ENCODE measurements around the gene PPP1R1A.

PPP1R1A gene

GRCh38 chr12:54603173-54603814 lies 14.8 kb upstream of the PPP1R1A start:
- Histone ChIP-seq H3K27ac (replicated peaks; ENCODE audit: low read length) (no peak overlapping the region), H3K4ac (ENCODE audit: low read length) (no peak overlapping the region), H3K36me3 (replicated peaks in 1 of 2; ENCODE audit: control insufficient read depth in 2 of 2, insufficient read depth in 2 of 2, low read length in 2 of 2) (no peaks in the 10 kb centered on the region), H3K4me3 (ENCODE audit: low read length in 2 of 2) (no peak overlapping the region), H2BK12ac (ENCODE audit: low read length) (no peak overlapping the region), H3K79me1 (ENCODE audit: low read depth, low read length) (no peaks in the 10 kb centered on the region), H3K9me3 (replicated peaks in 1 of 2; ENCODE audit: control insufficient read depth in 2 of 2, insufficient read depth in 1 of 2, low read depth in 1 of 2, low read length in 2 of 2) (no peaks in the 10 kb centered on the region), H2AFZ (ENCODE audit: low read length) (no peak overlapping the region), H3K14ac (ENCODE audit: low read length) (no peak overlapping the region), H3K4me2 (ENCODE audit: insufficient read depth, low read length, poor library complexity, severe bottlenecking) (no peak overlapping the region), H3K27me3 (ENCODE audit: control insufficient read depth in 3 of 3, insufficient read depth in 3 of 3, low read depth in 1 of 3, low read length in 3 of 3) (no peaks in the 10 kb centered on the region), H3K9ac (ENCODE audit: low read depth, low read length, poor library complexity) (no peak overlapping the region), H2BK5ac (ENCODE audit: low read length) (no peak overlapping the region), H4K91ac (ENCODE audit: low read depth, low read length, poor library complexity) (no peak overlapping the region), H3K18ac (ENCODE audit: low read length) (no peak overlapping the region), H2BK15ac (ENCODE audit: low read length) (no peak overlapping the region), H2BK120ac (ENCODE audit: low read depth, low read length) (no peak overlapping the region), H4K8ac (ENCODE audit: low read depth, low read length) (no peak overlapping the region), H3K23ac (ENCODE audit: low read depth, low read length, poor library complexity) (no peak overlapping the region), H2AK5ac (ENCODE audit: low read depth, low read length) (no peak overlapping the region), H3K4me1 (ENCODE audit: control insufficient read depth in 2 of 2, insufficient read depth in 1 of 2, low read depth in 1 of 2, low read length in 2 of 2) (peaks cover 0 to 1% of the 10 kb centered on the region in 2 donors)
- DNase-seq (ENCODE audit: low spot score), result peak; percentile 52
- no CpG with 5 or more reads among the region's 8 CpGs for WGBS, 2 donors (ENCODE audit: extremely low coverage in 2 of 2, insufficient read length in 2 of 2, insufficient replicate concordance in 1 of 2)

DNA sequence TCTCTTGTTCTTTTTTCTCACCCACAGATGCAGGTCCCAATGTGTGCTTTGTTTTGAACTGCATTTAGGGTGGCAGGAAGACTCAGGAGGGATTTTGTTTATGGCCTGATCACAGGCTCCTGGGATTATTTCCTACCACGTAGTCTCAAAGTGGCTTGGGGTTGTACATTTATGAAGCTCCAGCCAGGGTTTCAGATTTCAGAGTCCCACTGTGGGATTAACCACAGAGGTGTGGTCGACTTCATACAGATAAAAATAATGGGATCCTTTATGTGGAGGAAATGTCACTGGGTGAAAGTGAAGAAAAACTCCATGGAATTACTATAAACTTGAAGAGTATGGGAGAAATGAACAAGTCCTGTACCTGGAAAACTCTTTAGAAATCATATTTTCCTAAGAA lies 14.2 kb upstream of the PPP1R1A start:
- no CpG with 5 or more reads among the region's 2 CpGs for WGBS, 2 donors (ENCODE audit: extremely low coverage in 2 of 2, insufficient read length in 2 of 2, insufficient replicate concordance in 1 of 2)

GRCh38 chr12:54601841-54602240 lies 13.4 kb upstream of the PPP1R1A start:
- no CpG with 5 or more reads among the region's 4 CpGs for WGBS, 2 donors (ENCODE audit: extremely low coverage in 2 of 2, insufficient read length in 2 of 2, insufficient replicate concordance in 1 of 2)
- Histone ChIP-seq H3K79me1 (ENCODE audit: low read depth, low read length) (no peaks in the 10 kb centered on the region), H3K4me3 (ENCODE audit: low read length in 2 of 2) (no peak overlapping the region), H2AK5ac (ENCODE audit: low read depth, low read length) (no peak overlapping the region), H3K18ac (ENCODE audit: low read length) (no peak overlapping the region), H3K4me1 (ENCODE audit: control insufficient read depth in 2 of 2, insufficient read depth in 1 of 2, low read depth in 1 of 2, low read length in 2 of 2) (peaks cover 0 to 1% of the 10 kb centered on the region in 2 donors), H2BK15ac (ENCODE audit: low read length) (no peak overlapping the region), H2AFZ (ENCODE audit: low read length) (no peak overlapping the region), H3K9ac (ENCODE audit: low read depth, low read length, poor library complexity) (no peak overlapping the region), H4K8ac (ENCODE audit: low read depth, low read length) (no peak overlapping the region), H3K4ac (ENCODE audit: low read length) (no peak overlapping the region), H3K27ac (replicated peaks; ENCODE audit: low read length) (no peak overlapping the region), H3K4me2 (ENCODE audit: insufficient read depth, low read length, poor library complexity, severe bottlenecking) (no peak overlapping the region), H3K9me3 (replicated peaks in 1 of 2; ENCODE audit: control insufficient read depth in 2 of 2, insufficient read depth in 1 of 2, low read depth in 1 of 2, low read length in 2 of 2) (no peaks in the 10 kb centered on the region), H2BK12ac (ENCODE audit: low read length) (no peak overlapping the region), H3K23ac (ENCODE audit: low read depth, low read length, poor library complexity) (no peak overlapping the region), H3K27me3 (ENCODE audit: control insufficient read depth in 3 of 3, insufficient read depth in 3 of 3, low read depth in 1 of 3, low read length in 3 of 3) (no peaks in the 10 kb centered on the region), H4K91ac (ENCODE audit: low read depth, low read length, poor library complexity) (no peak overlapping the region), H3K14ac (ENCODE audit: low read length) (no peak overlapping the region), H2BK5ac (ENCODE audit: low read length) (no peak overlapping the region), H3K36me3 (replicated peaks in 1 of 2; ENCODE audit: control insufficient read depth in 2 of 2, insufficient read depth in 2 of 2, low read length in 2 of 2) (no peaks in the 10 kb centered on the region), H2BK120ac (ENCODE audit: low read depth, low read length) (no peak overlapping the region)
- DNase-seq (ENCODE audit: low spot score), result no peak

More for the DNA sequence above, 14.2 kb upstream of the PPP1R1A start:
- no peak overlapping the region for H2BK120ac ChIP-seq (ENCODE audit: low read depth, low read length)
- no peak overlapping the region for H2BK5ac ChIP-seq (ENCODE audit: low read length)
- no peaks in the 10 kb centered on the region for H3K27me3 ChIP-seq (ENCODE audit: control insufficient read depth in 3 of 3, insufficient read depth in 3 of 3, low read depth in 1 of 3, low read length in 3 of 3)
- no peak overlapping the region for H2AK5ac ChIP-seq (ENCODE audit: low read depth, low read length)
- no peak overlapping the region for H3K4ac ChIP-seq (ENCODE audit: low read length)
- H4K8ac ChIP-seq (ENCODE audit: low read depth, low read length), result no peak overlapping the region
- no peak overlapping the region for H3K14ac ChIP-seq (ENCODE audit: low read length)
- no peak for DNase-seq (ENCODE audit: low spot score)
- H3K4me2 ChIP-seq (ENCODE audit: insufficient read depth, low read length, poor library complexity, severe bottlenecking), result no peak overlapping the region
- no peaks in the 10 kb centered on the region for H3K79me1 ChIP-seq (ENCODE audit: low read depth, low read length)
- H3K23ac ChIP-seq (ENCODE audit: low read depth, low read length, poor library complexity), result no peak overlapping the region
- H3K4me1 ChIP-seq (ENCODE audit: control insufficient read depth in 2 of 2, insufficient read depth in 1 of 2, low read depth in 1 of 2, low read length in 2 of 2), result peaks cover 0 to 1% of the 10 kb centered on the region in 2 donors
- no peak overlapping the region for H3K27ac ChIP-seq (replicated peaks; ENCODE audit: low read length)
- no peak overlapping the region for H3K9ac ChIP-seq (ENCODE audit: low read depth, low read length, poor library complexity)
- H2BK15ac ChIP-seq (ENCODE audit: low read length), result no peak overlapping the region
- no peak overlapping the region for H2BK12ac ChIP-seq (ENCODE audit: low read length)
- H2AFZ ChIP-seq (ENCODE audit: low read length), result no peak overlapping the region
- H3K9me3 ChIP-seq (replicated peaks in 1 of 2; ENCODE audit: control insufficient read depth in 2 of 2, insufficient read depth in 1 of 2, low read depth in 1 of 2, low read length in 2 of 2), result no peaks in the 10 kb centered on the region
- H4K91ac ChIP-seq (ENCODE audit: low read depth, low read length, poor library complexity), result no peak overlapping the region
- H3K4me3 ChIP-seq (ENCODE audit: low read length in 2 of 2), result no peak overlapping the region
- H3K18ac ChIP-seq (ENCODE audit: low read length), result no peak overlapping the region
- H3K36me3 ChIP-seq (replicated peaks in 1 of 2; ENCODE audit: control insufficient read depth in 2 of 2, insufficient read depth in 2 of 2, low read length in 2 of 2), result no peaks in the 10 kb centered on the region

DNA sequence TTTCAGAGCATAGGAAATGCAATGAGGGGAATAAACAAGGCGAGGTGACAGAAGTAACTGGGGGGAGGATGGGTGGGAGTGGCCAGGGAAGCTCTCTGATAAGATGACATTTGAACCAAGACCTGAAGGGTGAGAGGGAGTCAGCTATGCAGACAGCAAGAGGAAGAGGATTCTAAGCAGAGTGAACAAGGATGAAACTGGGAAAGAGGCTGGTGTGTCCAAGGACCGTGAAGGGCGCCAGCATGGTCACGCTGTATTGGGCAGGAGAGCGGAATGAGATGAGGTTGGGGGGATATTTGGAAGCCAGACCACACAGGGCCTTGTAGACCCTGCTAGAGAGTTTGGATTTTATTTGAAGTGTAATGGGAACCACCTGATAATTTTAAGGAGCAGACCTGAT lies 10.5 kb upstream of the PPP1R1A start:
- Histone ChIP-seq H2AK5ac (ENCODE audit: low read depth, low read length) (no peak overlapping the region), H3K9ac (ENCODE audit: low read depth, low read length, poor library complexity) (no peak overlapping the region), H3K4me1 (ENCODE audit: control insufficient read depth in 2 of 2, insufficient read depth in 1 of 2, low read depth in 1 of 2, low read length in 2 of 2) (peaks cover 0 to 1% of the 10 kb centered on the region in 2 donors), H4K91ac (ENCODE audit: low read depth, low read length, poor library complexity) (no peak overlapping the region), H3K18ac (ENCODE audit: low read length) (no peak overlapping the region), H3K27me3 (ENCODE audit: control insufficient read depth in 3 of 3, insufficient read depth in 3 of 3, low read depth in 1 of 3, low read length in 3 of 3) (no peaks in the 10 kb centered on the region), H4K8ac (ENCODE audit: low read depth, low read length) (no peak overlapping the region), H3K4me2 (ENCODE audit: insufficient read depth, low read length, poor library complexity, severe bottlenecking) (no peak overlapping the region), H2AFZ (ENCODE audit: low read length) (no peak overlapping the region), H3K4me3 (ENCODE audit: low read length in 2 of 2) (no peak overlapping the region), H3K36me3 (replicated peaks in 1 of 2; ENCODE audit: control insufficient read depth in 2 of 2, insufficient read depth in 2 of 2, low read length in 2 of 2) (no peaks in the 10 kb centered on the region), H3K4ac (ENCODE audit: low read length) (no peak overlapping the region), H2BK12ac (ENCODE audit: low read length) (no peak overlapping the region), H3K79me1 (ENCODE audit: low read depth, low read length) (no peaks in the 10 kb centered on the region), H2BK120ac (ENCODE audit: low read depth, low read length) (no peak overlapping the region), H3K23ac (ENCODE audit: low read depth, low read length, poor library complexity) (no peak overlapping the region), H2BK5ac (ENCODE audit: low read length) (no peak overlapping the region), H3K27ac (replicated peaks; ENCODE audit: low read length) (no peak overlapping the region), H3K9me3 (replicated peaks in 1 of 2; ENCODE audit: control insufficient read depth in 2 of 2, insufficient read depth in 1 of 2, low read depth in 1 of 2, low read length in 2 of 2) (no peaks in the 10 kb centered on the region), H3K14ac (ENCODE audit: low read length) (no peak overlapping the region), H2BK15ac (ENCODE audit: low read length) (no peak overlapping the region)
- WGBS, 2 donors (ENCODE audit: extremely low coverage in 2 of 2, insufficient read length in 2 of 2, insufficient replicate concordance in 1 of 2), result no CpG with 5 or more reads among the region's 5 CpGs
- no peak for DNase-seq (ENCODE audit: low spot score)
